BE2C (cell line): ENCODE data around the gene SLC46A1.

Source experiments
- DNase-seq: peaks from one replicate; pipeline ENCODE4 v3.0.0-alpha.2; 2020
- H3K27me3 ChIP-seq: fragments of 250-450 bp; sonication (Bioruptor Pico); 2 replicates; pipeline ENCODE4 v1.5.1; 2020; ENCODE audit warnings: mild to moderate bottlenecking
- H3K36me3 ChIP-seq: fragments of 250-450 bp; sonication (Bioruptor Pico); 2 replicates; pipeline ENCODE4 v1.5.1; 2020; ENCODE audit warnings: mild to moderate bottlenecking
- H3K4me1 ChIP-seq: fragments of 250-450 bp; sonication (Bioruptor Pico); 2 replicates; pipeline ENCODE4 v1.5.1; 2020
- H3K4me3 ChIP-seq: 2 replicates; pipeline ENCODE4 v1.5.1; 2011; ENCODE audit warnings: low read depth, low read length
- H3K9me3 ChIP-seq: fragments of 250-450 bp; sonication (Bioruptor Pico); 2 replicates; pipeline ENCODE4 v1.5.1; 2020
- CTCF ChIP-seq: IDR thresholded peaks from 2 replicates; pipeline ENCODE4 v1.5.1; 2012; ENCODE audit warnings: mild to moderate bottlenecking, low read depth, low read length

SLC46A1 gene

GRCh38 chr17:28416703-28417311 lies 10.8 kb upstream of the SLC46A1 start:
- peak; percentile 74 for TF ChIP-seq CTCF
- Histone ChIP-seq H3K27me3 (no peaks in the 10 kb centered on the region; the same call in 1 of the 2 replicates), H3K36me3 (no peaks in the 10 kb centered on the region), H3K9me3 (no peaks in the 10 kb centered on the region), H3K4me3 (no peak overlapping the region), H3K4me1 (no peaks in the 10 kb centered on the region)
- DNase-seq, result peak; percentile 53

GRCh38 chr17:28415886-28416285 lies 9.9 kb upstream of the SLC46A1 start:
- no peaks in the 10 kb centered on the region; the same call in 1 of the 2 replicates for H3K27me3 ChIP-seq
- no peak overlapping the region for H3K4me3 ChIP-seq
- no peaks in the 10 kb centered on the region for H3K36me3 ChIP-seq
- H3K4me1 ChIP-seq, result no peaks in the 10 kb centered on the region
- no peaks in the 10 kb centered on the region for H3K9me3 ChIP-seq
- no peak for TF ChIP-seq CTCF
- DNase-seq, result no peak

GRCh38 chr17:28413804-28414203 lies 7.8 kb upstream of the SLC46A1 start:
- no peaks in the 10 kb centered on the region for H3K9me3 ChIP-seq
- no peak for DNase-seq
- no peak overlapping the region for H3K4me3 ChIP-seq
- no peaks in the 10 kb centered on the region; the same call in 1 of the 2 replicates for H3K27me3 ChIP-seq
- no peaks in the 10 kb centered on the region for H3K4me1 ChIP-seq
- H3K36me3 ChIP-seq, result no peaks in the 10 kb centered on the region
- no peak for TF ChIP-seq CTCF

- Histone ChIP-seq H3K4me1 (no peaks in the 10 kb centered on the region), H3K36me3 (no peaks in the 10 kb centered on the region), H3K27me3 (no peaks in the 10 kb centered on the region; the same call in 1 of the 2 replicates), H3K4me3 (no peak overlapping the region), H3K9me3 (no peaks in the 10 kb centered on the region)
- TF ChIP-seq CTCF, result no peak
- no peak for DNase-seq
Measured at GRCh38 chr17:28412099-28412498, 6.1 kb upstream of the SLC46A1 start.

DNA sequence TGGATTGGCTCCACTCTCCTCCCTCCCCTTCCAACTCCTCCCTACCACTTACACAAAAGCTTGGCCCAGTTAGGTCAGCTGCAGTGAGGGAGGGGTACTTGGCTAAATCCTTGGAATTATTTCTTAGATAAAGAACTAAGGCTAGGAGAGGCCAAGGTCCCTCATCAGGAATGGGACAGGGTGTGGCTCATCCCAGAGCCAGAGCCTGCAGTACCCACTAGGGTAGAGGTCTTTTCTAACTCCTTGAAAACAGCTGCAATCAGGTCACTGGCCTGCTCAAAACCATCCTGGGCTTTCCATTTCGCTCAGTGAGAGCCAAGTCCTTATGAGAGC lies 1.9 kb upstream of the SLC46A1 start:
- no peak for TF ChIP-seq CTCF
- Histone ChIP-seq H3K27me3 (no peaks in the 10 kb centered on the region), H3K9me3 (no peaks in the 10 kb centered on the region), H3K4me3 (no peak overlapping the region), H3K36me3 (no peaks in the 10 kb centered on the region), H3K4me1 (no peaks in the 10 kb centered on the region)
- DNase-seq, result no peak

GRCh38 chr17:28407130-28407973 lies 1.3 kb upstream of the SLC46A1 start:
- Histone ChIP-seq H3K36me3 (no peaks in the 10 kb centered on the region), H3K4me1 (no peaks in the 10 kb centered on the region), H3K9me3 (no peaks in the 10 kb centered on the region), H3K27me3 (no peaks in the 10 kb centered on the region), H3K4me3 (no peak overlapping the region)
- TF ChIP-seq CTCF, result no peak
- no peak for DNase-seq
